IMR-90 (cell line): ENCODE results near the gene CWF19L1. TPM values are rescaled to one million over a fixed set of nuclear protein-coding genes. Genes with fewer than 3 reads are reported as not detected.

ENCODE experiments used
- ATAC-seq: fragments of 200-7000 bp; cut with Tn5 transposase; 2 replicates; pipeline ENCODE4 v1.9.1; 2020; ENCODE audit warnings: low read depth, mild to moderate bottlenecking, moderate library complexity
- BruUV-seq: library from RNA; stranded (reverse); fragments of 400-500 nt; replicated peaks from 2 replicates; lab custom pipeline; 2021; lab: Mats Ljungman, UMichigan
- CTCF ChIA-PET: fragments of 300-600 bp; formaldehyde crosslinking; extraction: SDS; loops from one replicate; lab custom pipeline; 2021; ENCODE audit warnings: antibody characterized with exemption; lab: Yijun Ruan, JAX
- POLR2A ChIA-PET: fragments of 300-600 bp; sonication (Branson Sonifier 250); formaldehyde crosslinking; loops from one replicate; lab custom pipeline; 2022; ENCODE audit warnings: antibody characterized with exemption; ENCODE audit not compliant: unreplicated experiment; lab: Charles Lee
- DNase-seq: peaks from one replicate; pipeline ENCODE4 v3.0.0; 2013
- H2AFZ ChIP-seq: replicated peaks from 2 replicates; pipeline ENCODE3; 2013; ENCODE audit warnings: low read length, mild to moderate bottlenecking; ENCODE audit not compliant: poor library complexity
- H2AK5ac ChIP-seq: 2 replicates; pipeline ENCODE4 v1.6.1; 2013; ENCODE audit warnings: low read depth, low read length, inconsistent platforms
- H2AK9ac ChIP-seq: replicated peaks from 2 replicates; pipeline ENCODE3; 2013; ENCODE audit warnings: mild to moderate bottlenecking, low read depth, low read length, moderate library complexity; ENCODE audit not compliant: poor library complexity
- H2BK120ac ChIP-seq: 2 replicates; pipeline ENCODE4 v1.6.1; 2013; ENCODE audit warnings: low read depth, low read length, inconsistent platforms
- H2BK15ac ChIP-seq: 3 replicates; pipeline ENCODE4 v1.6.1; 2013; ENCODE audit warnings: low read depth, low read length, inconsistent platforms
- H2BK20ac ChIP-seq: 2 replicates; pipeline ENCODE4 v1.6.1; 2013; ENCODE audit warnings: low read depth, mild to moderate bottlenecking, inconsistent platforms, low read length, moderate library complexity
- H2BK5ac ChIP-seq: 2 replicates; pipeline ENCODE4 v1.6.1; 2013; ENCODE audit warnings: mild to moderate bottlenecking, low read depth, low read length, inconsistent platforms; ENCODE audit not compliant: poor library complexity, severe bottlenecking
- H3K14ac ChIP-seq: replicated peaks from 2 replicates; pipeline ENCODE4 v1.6.1; 2013; ENCODE audit warnings: low read depth, low read length, inconsistent platforms
- H3K18ac ChIP-seq: 2 replicates; pipeline ENCODE4 v1.6.1; 2013; ENCODE audit warnings: low read depth, low read length, control low read depth
- H3K23ac ChIP-seq: 2 replicates; pipeline ENCODE4 v1.6.1; 2013; ENCODE audit warnings: low read depth, low read length, inconsistent platforms
- H3K27ac ChIP-seq: 2 replicates; pipeline ENCODE4 v1.5.1; 2013; ENCODE audit warnings: mild to moderate bottlenecking, control low read depth, low read length; ENCODE audit not compliant: insufficient read depth
- H3K27me3 ChIP-seq: 2 replicates; pipeline ENCODE4 v1.6.1; 2013; ENCODE audit warnings: low read length; ENCODE audit not compliant: control insufficient read depth, insufficient read depth
- H3K36me3 ChIP-seq: 2 replicates; pipeline ENCODE4 v1.6.1; 2013; ENCODE audit warnings: low read length, mixed read lengths; ENCODE audit not compliant: control insufficient read depth, insufficient read depth
- H3K4ac ChIP-seq: 2 replicates; pipeline ENCODE4 v1.6.1; 2013; ENCODE audit warnings: low read depth, low read length, inconsistent platforms
- H3K4me1 ChIP-seq: 2 replicates; pipeline ENCODE4 v1.6.1; 2013; ENCODE audit warnings: low read length, mixed read lengths; ENCODE audit not compliant: control insufficient read depth, insufficient read depth
- H3K4me2 ChIP-seq: 2 replicates; pipeline ENCODE4 v1.6.1; 2013; ENCODE audit warnings: low read depth, mild to moderate bottlenecking, control low read depth, low read length, moderate library complexity
- H3K4me3 ChIP-seq: 2 replicates; pipeline ENCODE4 v1.5.1; 2013; ENCODE audit warnings: low read depth, mild to moderate bottlenecking, control low read depth, low read length, moderate library complexity; ENCODE audit not compliant: insufficient read depth
- H3K56ac ChIP-seq: 2 replicates; pipeline ENCODE4 v1.6.1; 2013; ENCODE audit warnings: low read length, inconsistent platforms; ENCODE audit not compliant: insufficient read depth; ENCODE audit errors: extremely low read depth
- H3K79me1 ChIP-seq, 2 experiments: 2 replicates each; pipeline ENCODE4 v1.6.1; 2013; ENCODE audit warnings: low read length in 2 of 2, inconsistent platforms in 1 of 2, low read depth in 1 of 2
- H3K9ac ChIP-seq: 2 replicates; pipeline ENCODE4 v1.6.1; 2013; ENCODE audit warnings: low read depth, low read length, control low read depth
- H3K9me1 ChIP-seq: 2 replicates; pipeline ENCODE4 v1.6.1; 2013; ENCODE audit warnings: low read length, inconsistent platforms; ENCODE audit not compliant: insufficient read depth
- H3K9me3 ChIP-seq: 2 replicates; pipeline ENCODE4 v1.6.1; 2013; ENCODE audit warnings: low read length; ENCODE audit not compliant: control insufficient read depth, insufficient read depth
- H4K20me1 ChIP-seq: 2 replicates; pipeline ENCODE4 v1.6.1; 2013; ENCODE audit warnings: low read length, inconsistent platforms; ENCODE audit not compliant: insufficient read depth
- H4K5ac ChIP-seq: 2 replicates; pipeline ENCODE4 v1.6.1; 2013; ENCODE audit warnings: mild to moderate bottlenecking, low read depth, low read length, control low read depth
- H4K8ac ChIP-seq, 2 experiments: 2 replicates each; pipeline ENCODE4 v1.6.1; 2013; ENCODE audit warnings: low read depth in 2 of 2, low read length in 2 of 2, control low read depth in 1 of 2, inconsistent platforms in 1 of 2
- H4K91ac ChIP-seq: 2 replicates; pipeline ENCODE4 v1.6.1; 2013; ENCODE audit warnings: low read depth, low read length, inconsistent platforms; ENCODE audit not compliant: insufficient read depth
- BHLHE40 ChIP-seq: fragments of 150-350 bp; IDR thresholded peaks from 2 replicates; pipeline ENCODE4 v1.6.1; 2016; ENCODE audit warnings: mild to moderate bottlenecking, low read depth, low read length
- CEBPB ChIP-seq: IDR thresholded peaks from 2 replicates; pipeline ENCODE4 v1.6.1; 2012; ENCODE audit warnings: low read depth, low read length, improper control_type of control experiment
- CHD1 ChIP-seq: IDR thresholded peaks from 2 replicates; pipeline ENCODE4 v1.6.1; 2012; ENCODE audit warnings: low read depth, low read length, improper control_type of control experiment
- CTCF ChIP-seq: conservative IDR thresholded peaks from 2 replicates; pipeline ENCODE4 v1.5.1; 2012; ENCODE audit warnings: mild to moderate bottlenecking, low read depth, low read length, improper control_type of control experiment
- ELK1 ChIP-seq: fragments of 150-350 bp; IDR thresholded peaks from 2 replicates; pipeline ENCODE4 v1.6.1; 2016; ENCODE audit warnings: low read depth, mild to moderate bottlenecking, low read length, moderate library complexity, borderline replicate concordance
- FOS ChIP-seq: fragments of 150-350 bp; IDR thresholded peaks from 2 replicates; pipeline ENCODE4 v1.6.1; 2016; ENCODE audit warnings: low read depth, low read length
- MXI1 ChIP-seq: IDR thresholded peaks from 2 replicates; pipeline ENCODE4 v1.6.1; 2012; ENCODE audit warnings: low read depth, mild to moderate bottlenecking, low read length, moderate library complexity, borderline replicate concordance
- POLR2A ChIP-seq: IDR thresholded peaks from 2 replicates; pipeline ENCODE4 v1.6.1; 2012; ENCODE audit warnings: mild to moderate bottlenecking, low read depth, low read length
- RAD21 ChIP-seq: IDR thresholded peaks from 2 replicates; pipeline ENCODE4 v1.6.1; 2012; ENCODE audit warnings: low read length, improper control_type of control experiment
- SMC3 ChIP-seq: fragments of 150-350 bp; IDR thresholded peaks from 2 replicates; pipeline ENCODE4 v1.6.1; 2016; ENCODE audit warnings: low read depth, mild to moderate bottlenecking, antibody characterized with exemption, low read length, moderate library complexity
- USF2 ChIP-seq: fragments of 150-350 bp; IDR thresholded peaks from 2 replicates; pipeline ENCODE4 v1.6.1; 2017; ENCODE audit warnings: mild to moderate bottlenecking, antibody characterized with exemption, low read length, low read depth
- WGBS, 2 experiments: methylation state at CpG; one replicate each; pipeline versions ENCODE4 v1.1.5 to v1.1.7; 2013; ENCODE audit warnings: missing lambda C conversion rate in 2 of 2; ENCODE audit not compliant: insufficient read length in 1 of 2; ENCODE audit errors: extremely low coverage in 2 of 2; 5-methylcytosine and 5-hydroxymethylcytosine counted together
- dilution Hi-C: fragments of 300-500 bp; cut with HindIII; formaldehyde crosslinking; loops from one replicate; pipeline ENCODE4 v1.14.3; 2018; ENCODE audit warnings: low sequenced_read_pairs; ENCODE audit not compliant: unreplicated experiment
- in situ Hi-C: fragments of 300-500 bp; cut with MboI; formaldehyde crosslinking; loops from 3 replicates; pipeline ENCODE4 v1.14.3; 2019; ENCODE audit warnings: low sequenced_read_pairs, inconsistent platforms, mixed read lengths
- intact Hi-C: fragments of 100-400 bp; cut with micrococcal nuclease; formaldehyde crosslinking; loops from 2 replicates; pipeline ENCODE4 v1.10.0; 2022
- polyA plus RNA-seq, 3 experiments: library from polyadenylated mRNA; depleted of rRNA; stranded (reverse); fragments of >200 nt; gene quantifications; 2 replicates each; pipeline ENCODE4 v1.2.3, GENCODE V29; 2012; ENCODE audit warnings: low replicate concordance in 1 of 3
- total RNA-seq: library from RNA; depleted of rRNA; stranded (reverse); fragments of >200 nt; gene quantifications from 2 replicates; pipeline ENCODE4 v1.2.3, GENCODE V29; 2012

The CWF19L1 gene
- total and polyA plus RNA-seq, 2 of the 4 experiments (the other 2 are of a cell fraction), result 10.2 to 30.8 TPM

- 0 out of 4 replicates have a peak, but pooled peaks cover 0 to 5% of the 10 kb centered on the region in 2 experiments for H3K79me1 ChIP-seq
- ChIA-PET CTCF (interaction anchor here (0.6 kb wide), 1 partner anchor 10 kb away, joined by 3 read pairs; no protein-coding TSS in a partner anchor), POLR2A (no interaction called here)
- no peak overlapping the region for H3K27ac ChIP-seq
- no peak overlapping the region for H3K23ac ChIP-seq
- H3K4me1 ChIP-seq, result no peaks in the 10 kb centered on the region
- no peaks in the 10 kb centered on the region for H3K27me3 ChIP-seq
- no peak overlapping the region for H3K4me2 ChIP-seq
- H2AK5ac ChIP-seq, result no peak overlapping the region
- no peak overlapping the region for H2AFZ ChIP-seq
- no peak overlapping the region for H2BK5ac ChIP-seq
- in situ Hi-C loops, result no loop called here
- no peak overlapping the region for H4K8ac ChIP-seq
- no peak overlapping the region for H3K4me3 ChIP-seq
- H2BK120ac ChIP-seq, result no peak overlapping the region
- ATAC-seq (no peak), DNase-seq (no peak)
- peaks cover 26% of the 10 kb centered on the region for H3K36me3 ChIP-seq
- TF ChIP-seq BHLHE40 (no peak), MXI1 (no peak), CTCF (no peak), SMC3 (no peak), CHD1 (no peak), USF2 (no peak), RAD21 (no peak), CEBPB (no peak), ELK1 (no peak), POLR2A (no peak), FOS (no peak)
- BruUV-seq, result no TSS peak
- no peaks in the 10 kb centered on the region for H3K9me3 ChIP-seq
- H3K56ac ChIP-seq, result no peak overlapping the region
- no peak overlapping the region for H3K18ac ChIP-seq
- no peak overlapping the region for H2BK15ac ChIP-seq
- H3K9ac ChIP-seq, result no peak overlapping the region
- H3K4ac ChIP-seq, result no peak overlapping the region
- no peaks in the 10 kb centered on the region; the same call in 1 of the 2 replicates for H3K9me1 ChIP-seq
- no peak overlapping the region for H3K14ac ChIP-seq
- no peaks in the 10 kb centered on the region for H4K20me1 ChIP-seq
- no peak overlapping the region for H2AK9ac ChIP-seq
- H4K5ac ChIP-seq, result no peak overlapping the region
- dilution Hi-C loops, result no loop called here
- no peak overlapping the region for H2BK20ac ChIP-seq
- no peak overlapping the region for H4K91ac ChIP-seq
- intact Hi-C loops, result no loop called here
- no CpG with 5 or more reads among the region's 2 CpGs for WGBS, 2 experiments
These were observed 75.1 kb downstream of the CWF19L1 start for GRCh38 chr10:100192350-100192749.
